Measurements from ENCODE around the gene HES4. TPM values are rescaled to one million over a fixed set of nuclear protein-coding genes. Genes with fewer than 3 reads are reported as not detected.
"Not testable (repeated sequence)": the region's sequence is repeated elsewhere in the genome, so short reads cannot be mapped to it uniquely, and the experiment has no call there.

HES4 gene
- total RNA-seq, 1 donor from 2014 or later = 7.3 TPM

DNA sequence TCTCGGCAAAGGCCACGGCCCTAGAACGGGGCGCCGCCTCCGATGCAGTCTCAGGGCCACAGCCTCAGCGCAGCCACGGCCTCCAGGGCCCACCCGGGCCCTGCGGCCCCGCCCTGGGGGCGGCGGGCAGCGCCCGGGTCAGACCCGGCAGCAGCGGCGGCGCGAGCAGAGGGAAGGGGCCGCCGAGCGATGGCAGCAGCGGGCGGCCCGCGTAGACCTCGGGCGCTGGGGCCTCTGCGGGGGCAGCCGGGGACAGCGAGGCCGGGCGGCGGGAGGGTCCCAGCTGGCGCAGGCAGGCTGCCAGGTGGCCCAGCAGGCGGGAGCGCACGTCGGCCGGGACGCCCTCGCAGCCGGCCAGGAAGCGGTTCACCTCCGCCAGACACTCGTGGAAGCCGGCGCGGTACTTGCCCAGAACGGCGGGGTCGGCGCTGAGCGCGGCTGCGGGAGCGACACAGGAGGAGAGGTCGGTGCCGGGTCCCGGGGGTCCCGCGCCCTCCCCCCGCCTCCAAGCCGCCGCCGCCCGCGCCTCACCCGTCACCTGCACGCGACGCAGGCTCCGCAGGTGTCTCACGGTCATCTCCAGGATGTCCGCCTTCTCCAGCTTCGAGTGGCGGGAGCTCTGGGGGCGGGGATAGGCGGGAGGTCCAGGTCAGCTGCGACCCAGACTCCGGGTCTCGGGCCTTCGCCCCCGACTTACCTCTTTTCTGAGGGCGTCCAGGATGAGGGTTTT, 737 bp downstream of the HES4 start:
- Histone ChIP-seq H3K27ac (ENCODE audit: low read depth, low read length) (peak overlapping the region; percentile 30), H3K4me1 (ENCODE audit: control insufficient read depth in 3 of 3, insufficient read depth in 3 of 3, low read length in 3 of 3) (peaks cover 4 to 17% (median 17%) of the 10 kb centered on the region in 3 donors), H3K4me3 (ENCODE audit: low read length in 3 of 3) (peak overlapping the region; percentile 30 to 67 (median 58)), H3K27me3 (ENCODE audit: control insufficient read depth in 3 of 3, insufficient read depth in 3 of 3, low read length in 3 of 3) (peaks cover 10 to 37% (median 32%) of the 10 kb centered on the region in 3 donors), H3K9ac (ENCODE audit: low read depth in 1 of 3, low read length in 3 of 3) (peak overlapping the region in 2 of 3 donors; percentile 65 to 79), H3K36me3 (ENCODE audit: control insufficient read depth in 3 of 3, insufficient read depth in 3 of 3, low read length in 3 of 3) (no peaks in the 10 kb centered on the region), H3K9me3 (ENCODE audit: control insufficient read depth in 3 of 3, low read length in 3 of 3) (no peaks in the 10 kb centered on the region)

GRCh38 chr1:998745-998994, 1.2 kb downstream of the HES4 start:
- Histone ChIP-seq H3K4me3 (ENCODE audit: low read length in 3 of 3) (peak overlapping the region in 2 of 3 donors; percentile 58 to 67), H3K27me3 (ENCODE audit: control insufficient read depth in 3 of 3, insufficient read depth in 3 of 3, low read length in 3 of 3) (peaks cover 10 to 33% (median 32%) of the 10 kb centered on the region in 3 donors), H3K27ac (ENCODE audit: low read depth, low read length) (no peak overlapping the region), H3K9ac (ENCODE audit: low read depth in 1 of 3, low read length in 3 of 3) (peak overlapping the region in 1 of 3 donors; percentile 79), H3K4me1 (ENCODE audit: control insufficient read depth in 3 of 3, insufficient read depth in 3 of 3, low read length in 3 of 3) (peaks cover 3 to 16% (median 14%) of the 10 kb centered on the region in 3 donors), H3K9me3 (ENCODE audit: control insufficient read depth in 3 of 3, low read length in 3 of 3) (no peaks in the 10 kb centered on the region), H3K36me3 (ENCODE audit: control insufficient read depth in 3 of 3, insufficient read depth in 3 of 3, low read length in 3 of 3) (no peaks in the 10 kb centered on the region)

DNA sequence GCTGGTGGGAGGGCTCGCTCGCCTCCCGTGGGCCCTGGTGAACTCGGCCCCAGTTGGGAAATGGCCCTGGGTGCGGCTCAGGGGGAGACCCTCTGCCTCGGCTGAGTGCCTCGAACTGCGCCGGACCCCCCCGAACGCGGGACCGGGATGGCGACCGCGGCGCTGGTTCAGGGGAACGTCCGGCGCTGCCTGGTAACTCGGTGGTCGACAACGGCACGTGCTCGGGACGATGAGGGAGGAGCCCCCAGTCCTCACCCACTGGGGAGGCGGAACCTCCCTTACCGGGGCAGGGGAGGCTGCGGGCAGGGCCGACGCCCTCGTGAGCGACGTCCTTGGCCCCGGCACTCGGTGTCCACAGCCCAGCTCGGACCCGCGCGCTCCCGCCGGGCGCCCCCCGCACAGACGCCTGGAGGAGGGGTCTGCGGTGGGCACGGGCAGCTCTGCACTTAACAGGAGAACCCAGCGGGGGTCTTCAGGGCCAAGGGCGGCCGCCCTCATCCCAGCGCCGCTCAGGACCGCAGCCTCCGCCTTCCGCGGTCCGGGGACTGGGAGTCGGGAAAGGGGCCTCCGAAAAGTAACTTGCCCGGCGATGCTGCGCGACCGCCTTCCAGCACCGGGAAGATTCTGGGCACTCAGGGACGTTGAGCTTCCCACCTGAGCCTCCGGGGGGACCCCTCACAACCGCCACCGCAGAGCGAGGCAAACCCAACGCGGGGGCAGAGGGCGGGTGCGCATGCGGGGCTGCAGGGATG, 1.7 kb downstream of the HES4 start:
- Histone ChIP-seq H3K36me3 (ENCODE audit: control insufficient read depth in 3 of 3, insufficient read depth in 3 of 3, low read length in 3 of 3) (no peaks in the 10 kb centered on the region), H3K27ac (ENCODE audit: low read depth, low read length) (no peak overlapping the region), H3K4me1 (ENCODE audit: control insufficient read depth in 3 of 3, insufficient read depth in 3 of 3, low read length in 3 of 3) (peaks cover 3 to 14% (median 14%) of the 10 kb centered on the region in 3 donors), H3K9me3 (ENCODE audit: control insufficient read depth in 3 of 3, low read length in 3 of 3) (no peaks in the 10 kb centered on the region), H3K27me3 (ENCODE audit: control insufficient read depth in 3 of 3, insufficient read depth in 3 of 3, low read length in 3 of 3) (peaks cover 10 to 28% (median 27%) of the 10 kb centered on the region in 3 donors), H3K4me3 (ENCODE audit: low read length in 3 of 3) (peak overlapping the region in 1 of 3 donors; percentile 6), H3K9ac (ENCODE audit: low read depth in 1 of 3, low read length in 3 of 3) (peak overlapping the region in 1 of 3 donors; percentile 33)

- Histone ChIP-seq H3K36me3 (ENCODE audit: control insufficient read depth in 3 of 3, insufficient read depth in 3 of 3, low read length in 3 of 3) (no peaks in the 10 kb centered on the region), H3K9me3 (ENCODE audit: control insufficient read depth in 3 of 3, low read length in 3 of 3) (no peaks in the 10 kb centered on the region), H3K27me3 (ENCODE audit: control insufficient read depth in 3 of 3, insufficient read depth in 3 of 3, low read length in 3 of 3) (peaks cover 10 to 24% (median 23%) of the 10 kb centered on the region in 3 donors), H3K27ac (ENCODE audit: low read depth, low read length) (no peak overlapping the region), H3K4me3 (ENCODE audit: low read length in 3 of 3) (no peak overlapping the region), H3K4me1 (ENCODE audit: control insufficient read depth in 3 of 3, insufficient read depth in 3 of 3, low read length in 3 of 3) (peaks cover 3 to 14% (median 14%) of the 10 kb centered on the region in 3 donors), H3K9ac (ENCODE audit: low read depth in 1 of 3, low read length in 3 of 3) (no peak overlapping the region)
These were observed 2.2 kb downstream of the HES4 start for GRCh38 chr1:997713-997992.

GRCh38 chr1:996851-997712, 2.8 kb downstream of the HES4 start:
- Histone ChIP-seq H3K4me1 (ENCODE audit: control insufficient read depth in 3 of 3, insufficient read depth in 3 of 3, low read length in 3 of 3) (peaks cover 3 to 14% (median 14%) of the 10 kb centered on the region in 3 donors), H3K27ac (ENCODE audit: low read depth, low read length) (no peak overlapping the region), H3K36me3 (ENCODE audit: control insufficient read depth in 3 of 3, insufficient read depth in 3 of 3, low read length in 3 of 3) (no peaks in the 10 kb centered on the region), H3K27me3 (ENCODE audit: control insufficient read depth in 3 of 3, insufficient read depth in 3 of 3, low read length in 3 of 3) (peaks cover 10 to 24% (median 23%) of the 10 kb centered on the region in 3 donors), H3K4me3 (ENCODE audit: low read length in 3 of 3) (no peak overlapping the region), H3K9ac (ENCODE audit: low read depth in 1 of 3, low read length in 3 of 3) (no peak overlapping the region), H3K9me3 (ENCODE audit: control insufficient read depth in 3 of 3, low read length in 3 of 3) (no peaks in the 10 kb centered on the region)

GRCh38 chr1:995665-996633, 3.9 kb downstream of the HES4 start:
- Histone ChIP-seq H3K9me3 (ENCODE audit: control insufficient read depth in 3 of 3, low read length in 3 of 3) (peaks cover 0 to 2% (median 0%) of the 10 kb centered on the region in 3 donors), H3K4me1 (ENCODE audit: control insufficient read depth in 3 of 3, insufficient read depth in 3 of 3, low read length in 3 of 3) (peaks cover 3 to 13% (median 13%) of the 10 kb centered on the region in 3 donors), H3K4me3 (ENCODE audit: low read length in 3 of 3) (no peak overlapping the region), H3K9ac (ENCODE audit: low read depth in 1 of 3, low read length in 3 of 3) (no peak overlapping the region), H3K27ac (ENCODE audit: low read depth, low read length) (no peak overlapping the region), H3K36me3 (ENCODE audit: control insufficient read depth in 3 of 3, insufficient read depth in 3 of 3, low read length in 3 of 3) (no peaks in the 10 kb centered on the region), H3K27me3 (ENCODE audit: control insufficient read depth in 3 of 3, insufficient read depth in 3 of 3, low read length in 3 of 3) (peaks cover 9 to 22% (median 18%) of the 10 kb centered on the region in 3 donors)

DNA sequence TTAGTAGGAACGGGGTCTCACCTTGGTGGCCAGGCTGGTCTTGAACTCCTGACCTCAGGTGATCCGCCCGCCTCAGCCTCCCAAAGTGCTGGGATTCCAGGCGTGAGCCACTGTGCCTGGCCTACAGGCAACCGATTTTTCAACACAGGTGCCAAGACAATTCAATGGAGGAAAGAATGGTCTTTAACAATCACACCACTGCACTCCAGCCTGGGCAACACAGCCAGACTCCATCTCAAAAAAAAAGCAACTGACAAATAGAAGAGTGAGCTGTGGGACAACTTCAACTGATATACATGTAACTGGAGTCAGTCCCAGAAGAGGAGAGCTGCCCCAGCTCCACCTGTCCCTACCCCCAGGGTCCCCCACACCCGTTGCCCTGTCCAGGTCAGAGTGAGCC, 5.4 kb downstream of the HES4 start:
- not testable (repeated sequence) for H3K27ac ChIP-seq (ENCODE audit: low read depth, low read length); H3K4me3 ChIP-seq (ENCODE audit: low read length in 3 of 3); H3K4me1 ChIP-seq (ENCODE audit: control insufficient read depth in 3 of 3, insufficient read depth in 3 of 3, low read length in 3 of 3); H3K9me3 ChIP-seq (ENCODE audit: control insufficient read depth in 3 of 3, low read length in 3 of 3); H3K36me3 ChIP-seq (ENCODE audit: control insufficient read depth in 3 of 3, insufficient read depth in 3 of 3, low read length in 3 of 3); H3K9ac ChIP-seq (ENCODE audit: low read depth in 1 of 3, low read length in 3 of 3)
- H3K27me3 ChIP-seq (ENCODE audit: control insufficient read depth in 3 of 3, insufficient read depth in 3 of 3, low read length in 3 of 3) = peaks cover 5 to 14% (median 12%) of the 10 kb centered on the region in 3 donors

DNA sequence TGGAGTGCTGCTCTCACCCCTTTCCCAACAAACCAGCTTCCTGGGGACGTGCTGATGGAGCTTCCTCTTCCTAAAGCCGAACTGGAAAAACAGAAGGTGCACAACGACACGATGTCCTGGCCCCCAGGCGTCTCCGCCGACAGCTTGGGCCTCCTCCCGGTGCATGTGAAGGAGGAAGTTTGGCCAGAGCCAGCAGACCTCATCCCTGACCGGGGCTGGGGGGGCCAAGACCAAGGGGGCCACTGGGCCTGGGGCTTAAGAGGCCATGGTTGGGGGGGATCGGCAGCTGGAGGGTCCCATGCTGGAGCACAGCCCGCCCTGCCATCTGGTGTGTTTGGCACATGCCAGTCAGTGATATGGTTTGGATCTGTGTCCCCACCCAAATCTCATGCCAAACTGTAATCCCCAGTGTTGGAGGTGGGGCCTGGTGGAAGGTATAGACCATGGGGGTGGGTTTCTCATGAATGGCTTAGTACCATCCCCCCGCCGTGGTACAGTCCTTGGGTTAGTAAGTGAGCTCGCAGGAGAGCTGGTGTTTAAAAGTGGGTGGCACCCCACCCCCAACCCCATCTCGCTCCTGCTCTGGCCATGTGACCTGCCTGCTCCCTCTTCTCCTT, 6.4 kb downstream of the HES4 start:
- H3K9ac ChIP-seq (ENCODE audit: low read depth in 1 of 3, low read length in 3 of 3) = no peak overlapping the region
- peaks cover 5 to 12% (median 10%) of the 10 kb centered on the region in 3 donors for H3K27me3 ChIP-seq (ENCODE audit: control insufficient read depth in 3 of 3, insufficient read depth in 3 of 3, low read length in 3 of 3)
- no peak overlapping the region for H3K27ac ChIP-seq (ENCODE audit: low read depth, low read length)
- H3K4me3 ChIP-seq (ENCODE audit: low read length in 3 of 3) = no peak overlapping the region
- H3K4me1 ChIP-seq (ENCODE audit: control insufficient read depth in 3 of 3, insufficient read depth in 3 of 3, low read length in 3 of 3) = no peaks in the 10 kb centered on the region
- H3K9me3 ChIP-seq (ENCODE audit: control insufficient read depth in 3 of 3, low read length in 3 of 3) = peaks cover 0 to 2% (median 0%) of the 10 kb centered on the region in 3 donors
- H3K36me3 ChIP-seq (ENCODE audit: control insufficient read depth in 3 of 3, insufficient read depth in 3 of 3, low read length in 3 of 3) = no peaks in the 10 kb centered on the region

GRCh38 chr1:992362-992761, 7.5 kb downstream of the HES4 start:
- no peak overlapping the region for H3K27ac ChIP-seq (ENCODE audit: low read depth, low read length)
- no peak overlapping the region for H3K9ac ChIP-seq (ENCODE audit: low read depth in 1 of 3, low read length in 3 of 3)
- no peaks in the 10 kb centered on the region for H3K36me3 ChIP-seq (ENCODE audit: control insufficient read depth in 3 of 3, insufficient read depth in 3 of 3, low read length in 3 of 3)
- peaks cover 0 to 2% (median 0%) of the 10 kb centered on the region in 3 donors for H3K9me3 ChIP-seq (ENCODE audit: control insufficient read depth in 3 of 3, low read length in 3 of 3)
- no peak overlapping the region for H3K4me3 ChIP-seq (ENCODE audit: low read length in 3 of 3)
- H3K4me1 ChIP-seq (ENCODE audit: control insufficient read depth in 3 of 3, insufficient read depth in 3 of 3, low read length in 3 of 3) = no peaks in the 10 kb centered on the region
- peaks cover 2 to 3% (median 3%) of the 10 kb centered on the region in 3 donors for H3K27me3 ChIP-seq (ENCODE audit: control insufficient read depth in 3 of 3, insufficient read depth in 3 of 3, low read length in 3 of 3)

All from skeletal muscle tissue (tissue), 4 donors.